Activated B cell treated with CpG ODN at 0.5 μM for 24 hours (primary cell): ENCODE data around the gene DTD1. TPM values are rescaled to one million over a fixed set of nuclear protein-coding genes. Genes with fewer than 3 reads are reported as not detected.

ENCODE experiments used
- ATAC-seq: fragments of 200-7000 bp; cut with Tn5 transposase; one replicate; pipeline ENCODE4 v1.10.0; 2021; ENCODE audit warnings: low read depth, mild to moderate bottlenecking, moderate library complexity
- CTCF ChIA-PET: fragments of 350-600 bp; sonication (Branson Sonifier 250); formaldehyde crosslinking; loops from one replicate; lab custom pipeline; 2021; ENCODE audit warnings: antibody characterized with exemption; lab: Charles Lee
- POLR2A ChIA-PET: fragments of 350-600 bp; sonication (Branson Sonifier 250); formaldehyde crosslinking; loops from one replicate; lab custom pipeline; 2021; ENCODE audit warnings: antibody characterized with exemption; lab: Charles Lee
- DNase-seq: peaks from one replicate; pipeline ENCODE4 v3.0.0; 2022
- H3K27ac Mint-ChIP-seq: one replicate; pipeline ENCODE4 v1.8.0; 2020; ENCODE audit warnings: mixed read lengths
- H3K27me3 Mint-ChIP-seq: one replicate; pipeline ENCODE4 v1.8.0; 2021; ENCODE audit warnings: mixed read lengths
- H3K36me3 Mint-ChIP-seq: one replicate; pipeline ENCODE4 v1.8.0; 2021; ENCODE audit warnings: low read depth, mixed read lengths
- H3K4me1 Mint-ChIP-seq: one replicate; pipeline ENCODE4 v1.8.0; 2021; ENCODE audit warnings: mixed read lengths
- H3K4me3 Mint-ChIP-seq: one replicate; pipeline ENCODE4 v1.8.0; 2020; ENCODE audit warnings: mild to moderate bottlenecking, mixed read lengths
- H3K9me3 Mint-ChIP-seq: one replicate; pipeline ENCODE4 v1.8.0; 2020; ENCODE audit warnings: mixed read lengths
- intact Hi-C: fragments of 100-400 bp; cut with micrococcal nuclease; formaldehyde crosslinking; loops from one replicate; pipeline ENCODE4 v1.15.1; 2024
- total RNA-seq: library from RNA; stranded (reverse); gene quantifications from 2 replicates; pipeline ENCODE4 v1.2.3, GENCODE V29; 2022
- TF ChIP-seq, protein P1 (sequence below): fragments of 200-600 bp; IDR thresholded peaks from one replicate; pipeline ENCODE4 v1.8.0; 2022; ENCODE audit warnings: antibody characterized with exemption, mild to moderate bottlenecking

The DTD1 gene
- total RNA-seq, 1 donor from 2014 or later = 27.5 TPM

GRCh38 chr20:18695175-18695574 lies 107.3 kb downstream of the DTD1 start:
- Mint-ChIP-seq H3K27ac (no peak overlapping the region), H3K36me3 (peaks cover 10% of the 10 kb centered on the region), H3K27me3 (no peaks in the 10 kb centered on the region), H3K4me3 (no peak overlapping the region), H3K9me3 (no peaks in the 10 kb centered on the region), H3K4me1 (no peaks in the 10 kb centered on the region)
- TF ChIP-seq, protein P1, sequence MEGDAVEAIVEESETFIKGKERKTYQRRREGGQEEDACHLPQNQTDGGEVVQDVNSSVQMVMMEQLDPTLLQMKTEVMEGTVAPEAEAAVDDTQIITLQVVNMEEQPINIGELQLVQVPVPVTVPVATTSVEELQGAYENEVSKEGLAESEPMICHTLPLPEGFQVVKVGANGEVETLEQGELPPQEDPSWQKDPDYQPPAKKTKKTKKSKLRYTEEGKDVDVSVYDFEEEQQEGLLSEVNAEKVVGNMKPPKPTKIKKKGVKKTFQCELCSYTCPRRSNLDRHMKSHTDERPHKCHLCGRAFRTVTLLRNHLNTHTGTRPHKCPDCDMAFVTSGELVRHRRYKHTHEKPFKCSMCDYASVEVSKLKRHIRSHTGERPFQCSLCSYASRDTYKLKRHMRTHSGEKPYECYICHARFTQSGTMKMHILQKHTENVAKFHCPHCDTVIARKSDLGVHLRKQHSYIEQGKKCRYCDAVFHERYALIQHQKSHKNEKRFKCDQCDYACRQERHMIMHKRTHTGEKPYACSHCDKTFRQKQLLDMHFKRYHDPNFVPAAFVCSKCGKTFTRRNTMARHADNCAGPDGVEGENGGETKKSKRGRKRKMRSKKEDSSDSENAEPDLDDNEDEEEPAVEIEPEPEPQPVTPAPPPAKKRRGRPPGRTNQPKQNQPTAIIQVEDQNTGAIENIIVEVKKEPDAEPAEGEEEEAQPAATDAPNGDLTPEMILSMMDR = no peak
- CTCF ChIA-PET = no interaction called here
- no peak for ATAC-seq
- POLR2A ChIA-PET = no interaction called here
- DNase-seq = no peak
- intact Hi-C loops = no loop called here

DNA sequence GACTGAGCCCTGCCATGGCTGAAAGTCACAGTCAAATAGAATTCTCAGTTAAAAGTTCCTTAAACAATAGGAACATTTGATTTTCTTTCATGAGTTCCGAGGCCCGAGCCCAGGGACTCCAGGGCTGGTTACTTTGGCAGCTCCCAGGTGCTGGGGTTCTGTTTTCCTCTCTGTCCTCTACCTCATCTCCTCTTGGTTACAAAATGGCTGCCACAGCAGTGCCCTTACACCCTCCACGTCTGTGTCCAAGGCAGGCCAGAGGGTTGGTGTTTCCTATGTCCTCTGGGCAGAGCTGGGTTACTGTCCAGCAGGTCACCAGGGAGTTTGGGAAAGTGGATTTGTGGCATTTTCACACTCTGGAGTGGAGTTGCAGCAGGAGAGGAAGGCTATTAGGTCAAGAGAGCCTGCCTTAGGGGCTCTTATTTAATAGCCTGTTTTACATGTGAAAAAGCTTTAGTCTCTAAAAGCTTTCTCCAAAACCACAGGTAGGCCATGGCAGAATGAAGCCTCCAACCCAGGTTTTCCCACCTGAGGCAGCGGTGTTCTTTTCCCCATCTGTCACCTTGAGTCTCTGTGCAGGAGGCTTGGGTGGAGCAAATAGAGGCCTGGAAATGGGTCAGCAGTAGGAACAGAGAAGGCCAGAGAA lies 111.0 kb downstream of the DTD1 start:
- Mint-ChIP-seq H3K36me3 (peaks cover 13% of the 10 kb centered on the region), H3K27ac (no peak overlapping the region), H3K9me3 (no peaks in the 10 kb centered on the region), H3K4me3 (no peak overlapping the region), H3K27me3 (no peaks in the 10 kb centered on the region), H3K4me1 (no peaks in the 10 kb centered on the region)
- POLR2A ChIA-PET = no interaction called here
- ATAC-seq (no peak), DNase-seq (no peak)
- CTCF ChIA-PET = no interaction called here
- intact Hi-C loops = no loop called here
- TF ChIP-seq, protein P1 = no peak

- H3K27me3 Mint-ChIP-seq = no peaks in the 10 kb centered on the region
- H3K4me3 Mint-ChIP-seq = no peak overlapping the region
- ChIA-PET CTCF (no interaction called here), POLR2A (no interaction called here)
- DNase-seq (no peak), ATAC-seq (no peak)
- intact Hi-C loops = no loop called here
- H3K36me3 Mint-ChIP-seq = peaks cover 8% of the 10 kb centered on the region
- no peaks in the 10 kb centered on the region for H3K9me3 Mint-ChIP-seq
- TF ChIP-seq, protein P1 = no peak
- H3K4me1 Mint-ChIP-seq = peaks cover 7% of the 10 kb centered on the region
- no peak overlapping the region for H3K27ac Mint-ChIP-seq
Observed at GRCh38 chr20:18701969-18702368, 114.1 kb downstream of the DTD1 start.

- TF ChIP-seq, protein P1 = no peak
- ATAC-seq (no peak), DNase-seq (no peak)
- no peaks in the 10 kb centered on the region for H3K9me3 Mint-ChIP-seq
- peaks cover 8% of the 10 kb centered on the region for H3K36me3 Mint-ChIP-seq
- intact Hi-C loops = no loop called here
- H3K27me3 Mint-ChIP-seq = no peaks in the 10 kb centered on the region
- no peak overlapping the region for H3K4me3 Mint-ChIP-seq
- ChIA-PET POLR2A (no interaction called here), CTCF (no interaction called here)
- peaks cover 7% of the 10 kb centered on the region for H3K4me1 Mint-ChIP-seq
- H3K27ac Mint-ChIP-seq = no peak overlapping the region
Observed at GRCh38 chr20:18702736-18703135, 114.9 kb downstream of the DTD1 start.

- no peak for DNase-seq
- POLR2A ChIA-PET = no interaction called here
- CTCF ChIA-PET = no interaction called here
Observed at GRCh38 chr20:18705490-18705889, 117.6 kb downstream of the DTD1 start.

More at GRCh38 chr20:18705490-18705889, 117.6 kb downstream of the DTD1 start:
- peaks cover 10% of the 10 kb centered on the region for H3K36me3 Mint-ChIP-seq
- H3K4me1 Mint-ChIP-seq = peaks cover 7% of the 10 kb centered on the region
- H3K27me3 Mint-ChIP-seq = no peaks in the 10 kb centered on the region
- TF ChIP-seq, protein P1 = no peak
- no peak overlapping the region for H3K4me3 Mint-ChIP-seq
- ATAC-seq = no peak
- H3K27ac Mint-ChIP-seq = no peak overlapping the region
- H3K9me3 Mint-ChIP-seq = no peaks in the 10 kb centered on the region
- intact Hi-C loops = no loop called here
